Keratinocyte (primary cell): ENCODE data around the gene AJUBA. TPM values are rescaled to one million over a fixed set of nuclear protein-coding genes. Genes with fewer than 3 reads are reported as not detected.

Experiments
- DNase-seq: peaks from one replicate; pipeline ENCODE4 v3.0.0-alpha.2; 2011; ENCODE audit warnings: low read depth, missing footprints, low spot score
- FAIRE-seq: peaks from 2 replicates; lab custom pipeline; 2011; peaks lifted over from hg19 to GRCh38; lab: Jason Lieb, UNC
- H2AFZ ChIP-seq: 2 replicates; pipeline ENCODE4 v1.6.0; 2012; ENCODE audit warnings: low read length, control low read depth, inconsistent platforms; ENCODE audit not compliant: control insufficient read depth
- H3K27ac ChIP-seq: 2 replicates; pipeline ENCODE4 v1.5.1; 2011; ENCODE audit warnings: low read length; ENCODE audit not compliant: control insufficient read depth, insufficient read depth
- H3K27me3 ChIP-seq: 3 replicates; pipeline ENCODE4 v1.6.0; 2011; ENCODE audit warnings: low read length; ENCODE audit not compliant: control insufficient read depth, insufficient read depth; ENCODE audit errors: extremely low read depth
- H3K36me3 ChIP-seq, 2 experiments: 2 replicates in 1 of 2; 3 replicates in 1 of 2; pipeline ENCODE4 v1.5.1; 2011; ENCODE audit warnings: low read length in 2 of 2, mild to moderate bottlenecking in 1 of 2; ENCODE audit not compliant: control insufficient read depth in 2 of 2, insufficient read depth in 2 of 2; ENCODE audit errors: extremely low read depth in 1 of 2
- H3K4me1 ChIP-seq: 3 replicates; pipeline ENCODE4 v1.5.1; 2011; ENCODE audit warnings: low read length; ENCODE audit not compliant: control insufficient read depth, insufficient read depth; ENCODE audit errors: extremely low read depth
- H3K4me2 ChIP-seq: 3 replicates; pipeline ENCODE4 v1.6.0; 2011; ENCODE audit warnings: low read depth, low read length; ENCODE audit not compliant: control insufficient read depth, insufficient read depth; ENCODE audit errors: extremely low read depth
- H3K4me3 ChIP-seq, 3 experiments: fragments of 200-600 bp in 1 of 3; sonication (generic) in 1 of 3; 2 replicates in 2 of 3; 3 replicates in 1 of 3; pipeline ENCODE4 v1.5.1; 2011 to 2016; ENCODE audit warnings: low read length in 3 of 3, mild to moderate bottlenecking in 3 of 3, control low read depth in 2 of 3, inconsistent platforms in 1 of 3, low read depth in 1 of 3, mixed read lengths in 1 of 3, mixed run types in 1 of 3, moderate library complexity in 1 of 3; ENCODE audit not compliant: control insufficient read depth in 2 of 3, insufficient read depth in 2 of 3; ENCODE audit errors: extremely low read depth in 1 of 3
- H3K79me2 ChIP-seq: 2 replicates; pipeline ENCODE4 v1.6.0; 2012; ENCODE audit warnings: low read length; ENCODE audit not compliant: control insufficient read depth, insufficient read depth
- H3K9ac ChIP-seq: 3 replicates; pipeline ENCODE4 v1.6.0; 2011; ENCODE audit warnings: low read length; ENCODE audit not compliant: control insufficient read depth, insufficient read depth; ENCODE audit errors: extremely low read depth
- H3K9me1 ChIP-seq: 3 replicates; pipeline ENCODE4 v1.6.0; 2011; ENCODE audit warnings: low read length; ENCODE audit not compliant: control insufficient read depth, insufficient read depth; ENCODE audit errors: extremely low read depth
- H3K9me3 ChIP-seq: 2 replicates; pipeline ENCODE4 v1.5.1; 2012; ENCODE audit warnings: low read depth, low read length; ENCODE audit not compliant: control insufficient read depth
- H4K20me1 ChIP-seq: 3 replicates; pipeline ENCODE4 v1.6.0; 2011; ENCODE audit warnings: low read length; ENCODE audit not compliant: control insufficient read depth, insufficient read depth; ENCODE audit errors: extremely low read depth
- EZH2 ChIP-seq: IDR thresholded peaks from one replicate; pipeline ENCODE4 v1.6.1; 2012; ENCODE audit warnings: inconsistent platforms, mild to moderate bottlenecking, low read length, moderate library complexity
- dilution Hi-C: fragments of 300-500 bp; cut with MboI; formaldehyde crosslinking; loops from one replicate; pipeline ENCODE4 v1.7.0; 2020; ENCODE audit warnings: low sequenced_read_pairs; ENCODE audit not compliant: extremely low pct_ligation_motif_present
- polyA plus RNA-seq, 5 experiments: library from polyadenylated mRNA; depleted of rRNA in 3 of 5; stranded (reverse) in 3 of 5; stranded (forward) in 1 of 5; unstranded in 1 of 5; fragments of >200 nt; gene quantifications; 1 replicate in 1 of 5; 2 replicates in 3 of 5; 3 replicates in 1 of 5; pipeline versions ENCODE4 v1.2.1 to v1.2.3, GENCODE V29; 2011 to 2012; ENCODE audit warnings: missing spikeins in 2 of 5, low read depth in 1 of 5, low replicate concordance in 1 of 5
- TF ChIP-seq, protein P1 (sequence below), 3 experiments: IDR thresholded peaks in 1 of 3; conservative IDR thresholded peaks in 1 of 3; optimal IDR thresholded peaks in 1 of 3; 2 replicates in 2 of 3; 3 replicates in 1 of 3; pipeline versions ENCODE3 to v1.5.1; 2011; ENCODE audit warnings: low read length in 3 of 3, mild to moderate bottlenecking in 3 of 3, moderate library complexity in 2 of 3, control low read depth in 1 of 3, inconsistent platforms in 1 of 3; ENCODE audit not compliant: insufficient read depth in 2 of 3; ENCODE audit errors: extremely low read depth in 1 of 3

Gene AJUBA
- polyA plus RNA-seq, 1 donor (not counting 4 experiments of a cell fraction or from before 2014, with no cell fraction given) = 157 TPM

DNA sequence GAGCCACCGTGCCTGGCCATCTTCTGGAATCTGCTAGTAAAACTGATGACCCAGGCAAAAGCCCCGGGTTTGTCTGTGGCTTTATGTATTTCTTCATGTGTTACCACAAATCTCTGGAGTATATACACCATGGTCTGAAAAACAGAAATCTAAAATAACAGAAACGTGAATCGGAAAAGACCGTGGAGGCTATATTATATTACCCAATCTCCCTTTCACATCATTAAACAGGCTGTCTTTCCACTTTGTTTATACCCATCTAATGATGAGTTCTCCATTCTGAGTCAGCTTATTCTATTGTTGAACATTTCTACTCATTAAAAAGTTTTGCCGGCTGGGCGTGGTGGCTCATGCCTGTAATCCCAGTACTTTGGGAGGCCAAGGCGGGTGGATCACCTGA lies 9.5 kb upstream of the AJUBA start:
- H3K79me2 ChIP-seq = no peaks in the 10 kb centered on the region
- H3K9ac ChIP-seq = no peak overlapping the region
- peaks cover 3% of the 10 kb centered on the region in 2 experiments for H3K36me3 ChIP-seq
- dilution Hi-C loops = no loop called here
- H3K27ac ChIP-seq = no peak overlapping the region
- H3K9me1 ChIP-seq = no peaks in the 10 kb centered on the region
- no peak overlapping the region for H3K4me2 ChIP-seq
- H4K20me1 ChIP-seq = no peaks in the 10 kb centered on the region
- H3K27me3 ChIP-seq = no peaks in the 10 kb centered on the region
- FAIRE-seq = no peak
- no peak for DNase-seq
- H2AFZ ChIP-seq = no peak overlapping the region
- peaks cover 6% of the 10 kb centered on the region for H3K4me1 ChIP-seq
- H3K9me3 ChIP-seq = no peaks in the 10 kb centered on the region
- no peak overlapping the region for H3K4me3 ChIP-seq
- TF ChIP-seq, protein P1, sequence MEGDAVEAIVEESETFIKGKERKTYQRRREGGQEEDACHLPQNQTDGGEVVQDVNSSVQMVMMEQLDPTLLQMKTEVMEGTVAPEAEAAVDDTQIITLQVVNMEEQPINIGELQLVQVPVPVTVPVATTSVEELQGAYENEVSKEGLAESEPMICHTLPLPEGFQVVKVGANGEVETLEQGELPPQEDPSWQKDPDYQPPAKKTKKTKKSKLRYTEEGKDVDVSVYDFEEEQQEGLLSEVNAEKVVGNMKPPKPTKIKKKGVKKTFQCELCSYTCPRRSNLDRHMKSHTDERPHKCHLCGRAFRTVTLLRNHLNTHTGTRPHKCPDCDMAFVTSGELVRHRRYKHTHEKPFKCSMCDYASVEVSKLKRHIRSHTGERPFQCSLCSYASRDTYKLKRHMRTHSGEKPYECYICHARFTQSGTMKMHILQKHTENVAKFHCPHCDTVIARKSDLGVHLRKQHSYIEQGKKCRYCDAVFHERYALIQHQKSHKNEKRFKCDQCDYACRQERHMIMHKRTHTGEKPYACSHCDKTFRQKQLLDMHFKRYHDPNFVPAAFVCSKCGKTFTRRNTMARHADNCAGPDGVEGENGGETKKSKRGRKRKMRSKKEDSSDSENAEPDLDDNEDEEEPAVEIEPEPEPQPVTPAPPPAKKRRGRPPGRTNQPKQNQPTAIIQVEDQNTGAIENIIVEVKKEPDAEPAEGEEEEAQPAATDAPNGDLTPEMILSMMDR (optimal IDR thresholded peaks at IDR 0.05 in 1 of 3, IDR thresholded peaks at IDR 0.05 in 1 of 3, conservative IDR thresholded peaks at IDR 0.05 in 1 of 3; ENCODE audit: extremely low read depth in 1 of 3, insufficient read depth in 2 of 3, low read length in 3 of 3) = no peak
- TF ChIP-seq EZH2 = no peak

GRCh38 chr14:22987291-22987690 lies 4.9 kb upstream of the AJUBA start:
- dilution Hi-C loops = no loop called here

GRCh38 chr14:22986508-22987054 lies 4.2 kb upstream of the AJUBA start:
- no peak overlapping the region for H3K4me3 ChIP-seq
- H3K4me2 ChIP-seq = no peak overlapping the region
- TF ChIP-seq EZH2 = no peak
- TF ChIP-seq, protein P1 (optimal IDR thresholded peaks at IDR 0.05 in 1 of 3, IDR thresholded peaks at IDR 0.05 in 1 of 3, conservative IDR thresholded peaks at IDR 0.05 in 1 of 3; ENCODE audit: extremely low read depth in 1 of 3, insufficient read depth in 2 of 3, low read length in 3 of 3) = peak; percentile 78 to 95 (median 93)
- H2AFZ ChIP-seq = no peak overlapping the region
- peaks cover 4% of the 10 kb centered on the region for H3K4me1 ChIP-seq
- H3K9me1 ChIP-seq = no peaks in the 10 kb centered on the region
- no peak for DNase-seq
- H3K27ac ChIP-seq = no peak overlapping the region
- peaks cover 0 to 6% of the 10 kb centered on the region in 2 experiments for H3K36me3 ChIP-seq
- H3K79me2 ChIP-seq = peaks cover 18% of the 10 kb centered on the region
- no peaks in the 10 kb centered on the region for H4K20me1 ChIP-seq
- peak; percentile 29 for FAIRE-seq
- no peaks in the 10 kb centered on the region for H3K9me3 ChIP-seq
- dilution Hi-C loops = no loop called here
- H3K9ac ChIP-seq = no peak overlapping the region
- H3K27me3 ChIP-seq = no peaks in the 10 kb centered on the region

More at GRCh38 chr14:22987291-22987690, 4.9 kb upstream of the AJUBA start:
- H3K79me2 ChIP-seq = peaks cover 11% of the 10 kb centered on the region
- no peak overlapping the region for H3K4me3 ChIP-seq
- H3K27me3 ChIP-seq = no peaks in the 10 kb centered on the region
- no peak overlapping the region for H2AFZ ChIP-seq
- no peaks in the 10 kb centered on the region for H3K9me3 ChIP-seq
- H3K9me1 ChIP-seq = no peaks in the 10 kb centered on the region
- H3K27ac ChIP-seq = no peak overlapping the region
- TF ChIP-seq EZH2 = no peak
- no peak overlapping the region for H3K9ac ChIP-seq
- H3K4me1 ChIP-seq = peaks cover 4% of the 10 kb centered on the region
- H4K20me1 ChIP-seq = no peaks in the 10 kb centered on the region
- no peak for DNase-seq
- H3K4me2 ChIP-seq = no peak overlapping the region
- FAIRE-seq = no peak
- peaks cover 0 to 6% of the 10 kb centered on the region in 2 experiments for H3K36me3 ChIP-seq
